Myocyte (in vitro differentiated cells): ENCODE data around the gene SPIRE2. TPM values are rescaled to one million over a fixed set of nuclear protein-coding genes. Genes with fewer than 3 reads are reported as not detected.
"Not testable (repeated sequence)": the region's sequence is repeated elsewhere in the genome, so short reads cannot be mapped to it uniquely, and the experiment has no call there.

ENCODE experiments used
- DNase-seq: peaks from one replicate; pipeline ENCODE4 v3.0.0-alpha.2; 2012; ENCODE audit warnings: low read depth
- total RNA-seq: library from RNA; depleted of rRNA; stranded (reverse); fragments of >200 nt; gene quantifications from 2 replicates; pipeline ENCODE4 v1.2.3, GENCODE V29; 2014

SPIRE2 gene
- total RNA-seq, 1 donor from 2014 or later, result 2.3 TPM

DNA sequence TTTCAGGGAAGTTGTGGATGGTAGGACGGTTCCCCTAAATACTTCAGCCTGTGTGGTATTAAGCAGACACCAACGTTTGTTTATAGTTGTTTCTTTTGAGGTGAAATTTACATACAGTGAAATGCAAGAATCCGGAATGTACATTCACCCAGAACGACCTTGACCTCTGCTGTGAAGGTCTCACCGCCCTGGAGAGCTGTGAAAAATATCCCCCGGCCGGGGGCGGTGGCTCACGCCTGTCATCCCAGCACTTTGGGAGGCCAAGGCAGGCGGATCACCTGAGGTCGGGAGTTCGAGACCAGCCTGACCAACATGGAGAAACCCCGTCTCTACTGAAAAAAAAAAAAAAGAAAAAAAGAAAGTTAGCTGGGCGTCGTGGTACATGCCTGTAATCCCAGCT is 8.2 kb downstream of the SPIRE2 start:
- DNase-seq, result not testable (repeated sequence)

DNA sequence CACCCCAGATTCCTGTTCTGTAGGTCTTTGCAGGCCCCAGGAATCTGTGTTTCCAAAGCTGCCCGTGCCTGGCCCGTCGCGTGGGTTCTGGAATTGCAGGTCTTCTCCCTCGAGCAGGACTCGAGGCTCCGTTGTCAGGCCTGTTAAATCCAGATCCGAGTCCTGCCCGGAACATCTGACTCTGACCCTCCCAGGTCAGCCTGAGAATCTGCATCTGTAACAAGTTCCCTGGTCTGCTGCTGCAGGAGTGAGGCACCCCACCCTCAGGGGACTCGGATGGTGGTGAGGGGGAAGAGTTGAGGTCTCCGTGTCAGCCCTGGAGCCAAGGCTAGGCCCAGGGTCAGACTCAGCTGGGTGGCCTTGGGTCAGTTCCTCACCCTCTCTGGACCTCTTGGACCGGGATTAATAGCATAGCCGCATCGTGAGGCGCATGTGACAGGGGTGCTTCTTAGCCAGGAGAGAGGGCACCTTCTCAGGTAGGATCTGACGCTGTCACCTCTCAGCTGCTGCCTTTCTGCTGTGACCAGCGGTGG is 8.8 kb downstream of the SPIRE2 start:
- DNase-seq, result no peak

DNA sequence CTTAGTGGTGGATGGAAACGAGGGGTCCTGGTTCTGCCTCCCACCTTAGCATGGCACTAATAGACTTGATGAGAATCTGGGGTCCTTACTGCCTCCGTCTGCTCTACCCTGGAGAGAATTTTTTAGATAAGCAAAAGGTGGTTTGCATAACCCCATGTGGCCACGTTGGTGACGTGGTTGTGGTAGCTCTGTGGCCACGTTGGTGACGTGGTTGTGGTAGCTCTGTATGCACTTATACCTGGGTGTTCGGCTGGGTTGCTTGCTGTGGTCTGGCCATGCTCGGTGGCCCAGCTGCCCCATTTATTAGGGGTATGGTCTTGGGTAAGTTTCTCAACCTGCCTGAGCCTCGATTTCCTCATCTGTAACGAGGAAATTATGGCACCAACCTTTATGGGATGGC is 13.0 kb downstream of the SPIRE2 start:
- DNase-seq, result no peak

DNA sequence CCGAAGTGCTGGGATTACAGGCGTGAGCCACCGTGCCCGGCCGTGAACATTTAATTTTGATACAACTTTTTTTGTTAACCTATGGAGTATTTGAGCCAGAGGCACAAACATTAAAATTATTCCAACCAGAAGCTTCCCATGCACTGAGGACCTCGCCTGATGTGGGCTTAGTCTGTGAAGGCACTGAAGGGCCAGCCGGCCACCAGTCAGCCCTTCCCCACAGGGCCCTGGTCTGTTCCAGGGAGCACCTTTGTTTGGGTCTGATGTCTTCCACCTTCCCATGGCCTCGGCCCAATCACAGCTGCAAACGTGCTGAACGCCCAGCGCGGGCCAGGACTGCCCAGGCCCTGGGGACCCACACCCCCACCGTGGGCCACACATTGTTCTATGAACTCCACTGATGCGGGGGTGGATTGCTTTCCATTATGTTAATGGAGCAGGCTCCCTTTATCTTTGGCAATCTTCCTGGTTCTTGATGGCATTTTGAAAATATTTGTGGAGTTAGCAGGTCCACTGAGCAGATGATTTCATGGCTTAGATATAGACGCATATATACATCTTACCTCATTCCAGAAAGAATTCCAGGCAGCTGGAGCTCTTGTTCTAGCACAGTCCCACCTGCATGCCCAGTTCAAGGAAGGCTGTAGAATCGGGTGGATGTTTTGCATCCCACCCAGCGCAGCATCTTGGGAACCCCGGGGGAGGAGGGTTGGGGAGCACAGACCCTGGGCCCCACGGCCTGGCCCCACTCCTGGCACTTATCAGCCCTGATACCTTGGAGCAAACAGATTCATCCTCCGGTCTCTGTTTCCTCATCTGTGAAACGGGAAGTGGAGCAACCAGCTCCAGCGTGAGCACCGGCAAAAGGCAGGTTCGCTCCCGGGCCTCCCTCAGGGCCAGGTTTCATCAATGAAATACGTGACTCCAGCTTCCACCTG is 14.5 kb downstream of the SPIRE2 start:
- no peak for DNase-seq

DNA sequence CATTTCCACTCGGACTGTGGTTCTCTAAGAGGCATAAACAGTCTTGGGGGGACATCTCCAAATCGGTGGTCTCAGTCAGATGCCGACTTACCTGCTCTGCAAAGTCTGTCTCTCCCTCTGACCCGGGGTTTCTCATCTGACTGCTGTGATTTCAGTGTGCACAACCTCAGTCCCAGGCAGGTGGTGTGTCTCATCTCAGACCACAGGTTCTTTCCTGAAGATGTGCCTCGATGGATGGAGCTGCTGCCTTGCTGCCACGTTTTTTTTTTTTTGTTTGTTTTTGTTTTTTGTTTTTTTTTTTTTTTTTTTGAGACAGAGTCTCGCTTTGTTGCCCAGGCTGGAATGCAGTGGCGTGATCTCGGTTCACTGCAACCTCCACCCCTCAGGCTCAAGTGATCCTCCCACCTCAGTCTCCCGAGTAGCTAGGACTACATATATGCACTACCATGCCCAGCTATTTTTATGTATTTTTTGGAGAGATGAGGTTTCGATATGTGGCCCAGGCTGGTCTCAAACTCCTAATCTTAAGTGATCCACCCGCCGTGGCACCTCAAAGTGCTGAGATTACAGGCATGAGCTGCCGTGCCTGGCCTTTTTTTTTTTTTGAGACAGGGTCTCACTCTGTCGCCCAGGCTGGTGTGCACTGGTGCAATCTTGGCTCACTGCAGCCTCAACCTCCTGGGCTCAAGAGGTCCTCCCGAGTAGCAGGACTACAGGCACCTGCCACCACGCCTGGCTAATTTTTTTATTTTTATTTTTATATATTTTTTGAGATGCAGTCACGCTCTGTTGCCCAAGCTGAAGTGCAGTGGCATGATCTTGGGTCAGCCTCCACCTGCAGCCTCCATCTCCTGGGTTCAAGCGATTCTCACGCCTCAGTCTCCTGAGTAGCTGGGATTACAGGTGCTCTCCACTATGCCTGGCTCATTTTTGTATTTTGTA is 15.4 kb downstream of the SPIRE2 start:
- no peak for DNase-seq

DNA sequence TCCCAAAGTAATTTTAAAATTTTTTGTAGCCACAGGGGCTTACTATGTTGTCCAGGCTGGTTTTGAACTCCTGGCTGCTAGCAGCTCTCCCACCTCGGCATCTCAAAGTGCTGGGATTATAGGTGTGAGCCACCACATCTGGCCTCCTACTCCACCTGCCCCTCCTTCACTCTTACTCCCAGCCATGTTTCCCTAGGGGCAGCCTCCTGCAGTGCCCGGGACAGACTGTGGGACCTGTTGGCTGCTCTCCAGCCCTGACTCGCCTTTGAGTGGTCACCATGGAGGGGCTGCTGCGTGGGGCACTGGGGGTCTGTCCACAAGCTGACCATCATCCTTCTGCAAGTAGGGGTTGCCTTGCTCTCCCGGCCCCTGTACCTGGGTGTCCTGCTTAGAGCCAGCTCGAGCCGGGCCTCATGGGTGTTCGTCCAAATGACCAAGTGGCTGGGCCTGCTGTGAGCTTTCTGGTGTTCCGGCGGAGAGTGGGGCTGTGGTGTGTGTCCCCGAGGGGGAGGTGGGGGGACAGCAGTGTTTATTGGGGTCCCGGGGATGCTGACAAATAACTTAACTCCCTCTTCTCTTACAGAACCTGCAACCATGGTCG is 16.6 kb downstream of the SPIRE2 start:
- DNase-seq, result no peak

DNA sequence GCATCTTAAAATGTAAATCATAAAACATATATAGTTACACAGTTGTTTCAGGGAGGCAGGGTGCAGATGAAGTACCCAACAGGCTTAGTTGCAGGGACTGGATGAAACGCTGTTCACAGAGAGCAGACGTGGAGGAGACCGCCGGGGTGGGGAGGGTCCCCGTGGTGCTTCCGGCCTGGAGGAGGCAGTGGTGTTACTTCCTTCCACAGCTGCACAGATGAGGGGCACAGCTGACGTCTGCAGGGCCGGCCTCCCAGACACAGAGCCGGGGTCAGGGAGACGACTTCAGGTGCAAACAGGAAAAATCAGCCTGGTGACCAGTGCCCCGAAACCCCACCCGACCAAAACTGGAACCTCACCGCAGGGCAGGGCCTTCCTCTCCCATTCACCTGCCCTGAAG is 17.1 kb downstream of the SPIRE2 start:
- DNase-seq, result no peak

DNA sequence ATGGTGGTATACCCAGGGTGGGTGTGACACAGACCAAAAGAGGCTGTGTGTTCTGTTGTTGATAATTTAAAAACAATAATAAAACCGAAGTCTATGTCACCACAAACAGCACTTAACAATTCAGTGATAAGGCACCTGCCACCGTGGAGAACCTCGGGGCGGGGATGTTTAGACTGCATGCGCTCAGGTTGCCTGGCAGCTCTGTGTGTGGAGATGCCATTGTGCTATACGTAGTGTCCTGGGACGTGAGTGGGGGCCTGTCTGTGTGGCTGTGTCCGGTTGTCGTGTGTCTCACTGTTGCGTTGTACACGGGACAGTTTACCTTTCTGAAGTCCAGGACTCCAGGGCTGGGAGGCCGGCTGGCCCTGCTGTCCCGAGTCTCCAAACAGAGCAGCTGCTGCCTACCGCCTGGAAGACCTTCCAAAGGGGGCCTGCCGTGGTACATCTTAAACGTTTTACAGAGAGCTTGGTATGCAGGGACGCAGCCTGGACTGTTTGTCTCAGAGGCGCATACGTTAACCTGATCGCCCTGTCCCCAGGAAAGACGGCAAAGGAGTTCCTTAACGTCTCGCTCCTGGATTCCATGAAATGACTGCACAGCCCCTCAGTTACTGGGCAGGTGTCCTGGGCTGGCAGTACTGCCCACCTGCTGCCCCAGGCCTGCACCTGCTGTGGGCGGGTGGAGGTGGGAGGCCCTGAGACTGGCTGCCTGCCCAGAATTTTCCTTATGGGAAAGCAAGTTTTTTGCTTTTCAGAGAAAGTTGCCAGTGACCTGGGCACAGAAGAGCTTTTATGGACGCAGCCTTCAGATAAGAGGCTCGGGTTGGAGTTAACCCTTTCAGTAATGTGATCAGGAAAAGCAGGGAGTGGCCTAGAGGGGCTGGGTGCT is 19.0 kb downstream of the SPIRE2 start:
- DNase-seq, result no peak

DNA sequence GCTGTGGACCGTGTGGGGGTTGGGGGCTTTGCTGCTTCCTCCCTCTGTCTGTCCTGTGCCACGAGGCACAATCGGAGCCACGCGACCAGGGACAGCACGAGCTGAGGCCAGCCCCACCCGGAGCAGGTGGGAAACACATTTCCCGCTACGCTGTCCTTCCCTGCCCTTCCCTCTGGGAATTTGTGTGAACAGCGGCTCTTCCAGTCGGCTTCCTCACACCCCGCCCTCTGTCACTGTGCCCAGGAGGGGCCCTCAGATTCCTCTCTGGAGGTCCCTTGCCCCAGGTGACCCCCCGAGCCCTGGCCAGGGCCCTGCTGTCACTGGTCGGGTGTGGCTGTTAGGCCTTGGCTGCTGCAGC is 19.6 kb downstream of the SPIRE2 start:
- no peak for DNase-seq

DNA sequence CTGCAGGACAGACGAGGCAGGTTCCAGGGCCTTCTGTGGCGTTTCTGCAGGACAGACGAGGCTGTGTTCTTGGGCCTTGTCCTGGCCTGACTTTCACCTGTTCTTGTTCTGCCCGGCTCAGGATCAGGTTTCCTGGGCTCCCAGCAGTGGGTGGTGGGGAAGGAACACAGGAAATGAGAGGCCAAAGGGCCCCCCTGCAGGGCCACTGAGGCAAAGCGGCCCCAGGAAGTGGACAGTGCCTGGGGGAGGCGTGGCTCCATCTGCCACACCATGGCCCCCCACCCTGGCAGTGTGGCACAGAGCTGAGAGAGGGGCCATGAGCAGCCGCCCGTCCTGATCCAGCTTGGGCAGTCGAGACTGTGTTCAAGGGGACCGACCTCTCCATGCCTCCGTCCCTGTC is 20.7 kb downstream of the SPIRE2 start:
- DNase-seq, result no peak

DNA sequence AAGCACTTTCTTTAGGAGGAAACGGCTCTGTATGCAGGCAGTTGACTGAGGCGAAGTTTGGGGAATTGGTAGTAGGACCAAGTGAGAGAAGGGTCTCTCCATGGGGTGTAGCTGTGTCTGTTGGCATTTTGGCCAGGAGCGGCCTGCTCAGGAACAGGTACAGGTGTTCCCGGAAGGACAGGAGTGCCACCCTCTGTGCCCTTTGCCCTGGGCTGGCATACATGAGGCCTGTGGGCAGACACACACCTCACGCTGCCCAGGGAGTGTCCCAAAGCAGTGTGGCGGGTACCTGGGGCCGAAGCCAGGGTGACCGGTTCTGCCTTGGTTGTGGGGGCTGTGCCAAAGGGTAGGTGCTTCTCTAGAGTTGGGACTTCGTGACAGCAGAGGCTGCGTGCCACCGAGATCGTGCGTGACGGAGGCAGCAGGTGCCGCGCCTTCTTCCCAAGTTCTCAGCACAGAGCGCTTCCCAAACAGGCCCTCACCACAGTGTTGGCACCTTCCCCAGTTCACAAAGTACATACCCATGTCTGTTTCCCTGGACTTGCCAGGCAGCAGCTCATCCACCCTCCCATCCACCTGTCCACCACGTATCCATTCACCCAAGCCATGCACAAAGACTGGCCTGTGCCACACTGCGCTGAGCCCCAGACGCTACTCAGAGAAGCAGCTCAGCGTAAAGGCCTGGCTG is 25.2 kb downstream of the SPIRE2 start:
- no peak for DNase-seq

DNA sequence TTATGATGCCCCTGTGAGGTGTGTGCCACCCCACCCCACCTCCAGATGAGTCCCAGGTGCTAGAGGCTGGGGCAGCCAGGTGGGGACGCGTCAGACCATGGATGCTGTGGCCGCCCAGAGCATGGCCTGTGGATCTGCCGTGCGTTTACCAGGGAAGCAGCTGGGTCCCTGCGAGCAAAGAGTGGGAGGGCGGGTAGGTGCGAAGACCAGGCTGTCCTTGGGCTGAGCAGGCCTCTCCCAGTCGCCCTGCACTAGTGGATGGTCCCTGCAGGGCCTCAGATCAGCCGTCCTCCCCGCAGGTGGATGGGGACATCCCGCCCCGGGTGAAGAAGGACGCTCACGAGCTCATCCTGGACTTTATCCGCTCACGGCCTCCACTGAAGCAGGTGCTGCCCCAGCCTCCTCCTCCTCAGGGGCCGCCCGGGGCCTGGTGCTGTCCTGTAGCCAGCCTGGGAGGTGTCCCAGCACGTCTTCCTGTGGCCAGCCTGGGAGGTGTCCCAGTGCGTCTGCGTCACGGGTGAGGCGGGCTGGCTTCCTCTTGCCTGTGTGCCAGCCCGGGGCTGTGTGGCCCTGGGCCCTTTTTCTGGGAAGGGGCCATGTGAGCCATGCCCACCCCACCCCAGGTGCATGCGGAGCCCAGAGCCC is 27.1 kb downstream of the SPIRE2 start:
- no peak for DNase-seq

DNA sequence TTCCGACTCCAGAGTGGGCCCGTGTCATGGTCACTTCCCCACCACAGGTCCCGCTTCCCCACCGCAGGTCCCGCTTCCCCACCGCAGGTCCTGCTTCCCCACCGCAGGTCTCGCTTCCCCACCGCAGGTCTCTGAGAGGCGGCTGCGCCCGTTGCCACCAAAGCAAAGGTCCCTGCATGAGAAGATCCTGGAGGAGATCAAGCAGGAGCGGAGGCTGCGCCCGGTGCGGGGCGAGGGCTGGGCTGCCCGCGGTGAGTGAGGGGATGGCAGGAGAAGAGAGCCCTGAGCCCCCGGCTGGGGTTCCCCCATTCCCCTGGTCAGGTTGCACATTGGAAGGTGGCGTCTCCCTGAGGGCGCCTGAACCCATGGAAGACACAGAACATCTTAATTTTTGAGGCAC is 27.7 kb downstream of the SPIRE2 start:
- no peak for DNase-seq

DNA sequence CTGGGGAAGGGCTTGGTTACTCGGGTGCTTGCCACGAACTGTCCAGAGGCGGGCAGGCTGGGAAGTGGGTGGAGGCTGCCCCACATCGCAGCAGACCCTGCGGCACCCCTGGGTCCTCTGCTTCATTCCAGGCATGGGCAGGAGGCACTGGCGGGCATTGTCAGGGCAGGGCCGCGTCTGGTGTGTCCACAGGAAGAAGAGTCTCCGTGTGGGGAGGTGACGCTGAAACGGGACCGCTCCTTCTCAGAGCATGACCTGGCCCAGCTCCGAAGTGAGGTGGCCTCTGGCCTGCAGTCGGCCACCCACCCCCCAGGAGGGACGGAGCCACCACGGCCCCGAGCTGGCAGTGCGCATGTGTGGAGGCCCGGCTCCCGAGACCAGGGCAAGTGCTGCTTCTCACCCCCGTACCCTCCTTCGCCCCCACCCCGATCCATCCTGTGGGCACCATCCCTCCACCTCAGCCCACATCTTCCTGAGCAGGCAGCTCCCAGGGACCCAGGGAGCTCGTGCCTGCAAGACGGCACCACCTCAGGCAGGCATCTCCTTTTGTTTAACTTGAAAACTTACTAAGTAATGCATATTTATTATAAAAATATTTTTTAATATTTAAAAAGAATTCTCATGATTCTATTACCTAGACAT is 30.8 kb downstream of the SPIRE2 start:
- no peak for DNase-seq

DNA sequence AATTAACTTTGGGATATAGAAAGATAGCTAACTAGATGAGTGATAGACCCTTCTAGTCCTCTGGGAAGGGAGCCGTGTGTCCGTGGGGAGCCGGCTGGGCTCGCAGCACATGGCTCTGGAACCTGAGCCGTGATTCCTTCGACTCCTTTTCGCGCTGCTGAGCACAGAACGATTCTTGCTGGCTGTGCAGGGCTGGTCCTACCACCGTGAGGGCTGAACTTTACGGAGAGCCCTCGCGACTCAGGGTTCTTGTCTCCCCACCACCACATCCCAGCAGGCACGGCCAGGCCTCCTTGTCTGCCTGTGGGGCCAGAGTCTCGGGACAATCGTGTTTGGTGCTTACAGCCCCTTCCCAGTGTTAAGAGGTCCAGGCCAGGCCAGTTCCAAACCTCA is 31.3 kb downstream of the SPIRE2 start:
- no peak for DNase-seq

DNA sequence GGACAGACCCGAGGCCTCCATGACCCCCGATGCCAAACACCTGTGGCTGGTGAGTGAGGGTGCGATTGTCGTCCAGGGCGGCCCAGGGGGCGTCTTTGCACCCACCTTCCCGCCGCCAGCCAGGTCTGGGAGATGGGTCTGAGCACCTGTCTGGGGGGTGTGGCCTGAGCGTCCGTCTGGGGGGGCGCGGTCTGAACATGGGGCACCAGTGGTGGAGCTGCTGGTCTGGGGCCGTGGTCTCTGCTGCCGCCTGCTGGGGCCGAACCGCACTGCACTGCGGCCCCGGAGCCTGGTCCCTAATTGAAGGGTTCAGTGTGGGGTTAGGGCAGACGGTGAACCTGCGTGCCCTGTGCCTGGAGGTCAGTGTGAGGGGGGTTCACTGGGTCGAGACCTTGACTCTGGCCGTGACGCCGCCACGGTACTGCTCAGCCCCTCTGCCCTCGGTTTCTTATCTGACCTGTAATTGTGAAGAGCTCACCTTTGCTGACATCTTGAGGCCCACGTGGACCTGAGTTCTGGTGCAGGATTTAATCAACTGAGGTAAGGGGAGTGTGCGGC is 32.6 kb downstream of the SPIRE2 start:
- DNase-seq, result peak; percentile 53

DNA sequence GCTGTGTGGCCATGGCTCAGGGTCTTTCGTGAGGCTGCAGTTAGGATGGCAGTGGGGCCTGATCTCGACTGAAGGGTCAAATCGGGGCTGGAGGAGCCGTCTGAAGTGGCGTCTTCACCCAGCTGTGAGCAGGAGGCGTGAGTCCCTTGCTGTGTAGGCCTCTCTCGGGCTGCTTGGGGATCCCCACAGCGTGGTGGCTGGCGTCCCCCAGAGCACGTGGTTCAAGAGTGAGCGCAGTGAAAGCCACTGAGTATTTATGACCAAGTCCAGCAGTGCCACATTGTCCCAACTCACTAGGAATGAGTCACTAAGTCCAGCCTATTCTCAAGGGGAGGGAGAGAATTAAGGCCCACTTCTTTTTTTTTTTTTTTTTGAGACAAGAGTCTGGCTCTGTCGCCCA is 33.4 kb downstream of the SPIRE2 start:
- DNase-seq, result no peak

DNA sequence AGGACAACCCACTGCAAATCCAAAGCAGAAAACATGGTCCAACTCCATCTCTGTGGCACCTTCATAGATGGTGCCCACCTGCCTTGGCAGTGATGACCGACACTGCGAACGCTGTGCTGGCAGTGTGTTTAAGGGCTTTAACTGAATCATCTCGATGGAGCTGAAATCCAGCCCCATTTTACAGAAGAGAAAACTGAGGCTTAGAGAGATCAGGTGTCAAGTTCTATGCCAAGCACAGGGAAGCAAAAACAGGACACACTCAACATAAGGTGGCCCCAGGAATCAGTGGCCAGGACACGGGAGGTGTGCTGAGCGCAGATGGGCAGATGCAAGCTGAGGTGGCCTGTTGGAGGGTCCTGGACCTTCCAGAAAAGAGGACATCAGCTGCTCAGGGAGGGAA is 34.5 kb downstream of the SPIRE2 start:
- DNase-seq, result no peak
